Fibroblast of upper back skin (primary cell): ENCODE data around the gene OSM.
"Not testable (repeated sequence)": the region's sequence is repeated elsewhere in the genome, so short reads cannot be mapped to it uniquely, and the experiment has no call there.

Experiments used
- DNase-seq: peaks from one replicate; pipeline ENCODE4 v3.0.0-alpha.2; 2013

OSM gene

GRCh38 chr22:30224161-30224857, 42.3 kb downstream of the OSM start:
- no peak for DNase-seq

GRCh38 chr22:30223303-30223702, 43.3 kb downstream of the OSM start:
- no peak for DNase-seq

- no peak for DNase-seq
These were observed 44.3 kb downstream of the OSM start for GRCh38 chr22:30222321-30222720.

- DNase-seq: no peak
These were observed 45.3 kb downstream of the OSM start for GRCh38 chr22:30221121-30221992.

- no peak for DNase-seq
These were observed 46.2 kb downstream of the OSM start for GRCh38 chr22:30220338-30221012.

- DNase-seq: no peak
These were observed 46.9 kb downstream of the OSM start for GRCh38 chr22:30219668-30220278.

- no peak for DNase-seq
These were observed 47.5 kb downstream of the OSM start for GRCh38 chr22:30219049-30219654.

- no peak for DNase-seq
These were observed 48.7 kb downstream of the OSM start for GRCh38 chr22:30217698-30218560.

GRCh38 chr22:30216710-30217109, 49.9 kb downstream of the OSM start:
- no peak for DNase-seq

- DNase-seq: not testable (repeated sequence)
These were observed 50.4 kb downstream of the OSM start for GRCh38 chr22:30216272-30216671.

- no peak for DNase-seq
These were observed 51.8 kb downstream of the OSM start for GRCh38 chr22:30214703-30215407.

GRCh38 chr22:30212996-30213441, 53.6 kb downstream of the OSM start:
- peak; percentile 78 for DNase-seq
